RCC 7860 (cell line): Measurements from ENCODE around the gene MRPL48.
"Not testable (repeated sequence)": the region's sequence is repeated elsewhere in the genome, so short reads cannot be mapped to it uniquely, and the experiment has no call there.

Experiments used
- DNase-seq: peaks from one replicate; pipeline ENCODE4 v3.0.0-alpha.2; 2015; ENCODE audit warnings: low spot score
- FAIRE-seq: peaks from 2 replicates; lab custom pipeline; 2012; peaks lifted over from hg19 to GRCh38; lab: Jason Lieb, UNC

The MRPL48 gene

DNA sequence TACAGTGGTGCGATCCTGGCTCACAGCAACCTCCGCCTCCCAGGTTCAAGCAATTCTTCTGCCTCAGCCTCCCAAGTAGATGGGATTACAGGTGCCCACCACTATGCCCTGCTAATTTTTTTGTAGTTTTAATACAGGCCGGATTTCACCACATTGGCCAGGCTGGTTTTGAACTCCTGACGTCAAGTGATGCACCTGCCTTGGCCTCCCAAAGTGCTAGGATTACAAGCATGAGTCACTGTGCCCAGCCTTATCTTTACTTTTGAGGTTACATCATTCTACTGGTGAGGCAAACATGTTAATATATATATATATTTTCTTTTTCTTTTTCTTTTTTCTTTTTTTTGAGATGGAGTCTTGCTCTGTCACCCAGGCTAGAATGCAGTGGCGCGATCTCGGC, 16.9 kb upstream of the MRPL48 start:
- not testable (repeated sequence) for FAIRE-seq, DNase-seq

DNA sequence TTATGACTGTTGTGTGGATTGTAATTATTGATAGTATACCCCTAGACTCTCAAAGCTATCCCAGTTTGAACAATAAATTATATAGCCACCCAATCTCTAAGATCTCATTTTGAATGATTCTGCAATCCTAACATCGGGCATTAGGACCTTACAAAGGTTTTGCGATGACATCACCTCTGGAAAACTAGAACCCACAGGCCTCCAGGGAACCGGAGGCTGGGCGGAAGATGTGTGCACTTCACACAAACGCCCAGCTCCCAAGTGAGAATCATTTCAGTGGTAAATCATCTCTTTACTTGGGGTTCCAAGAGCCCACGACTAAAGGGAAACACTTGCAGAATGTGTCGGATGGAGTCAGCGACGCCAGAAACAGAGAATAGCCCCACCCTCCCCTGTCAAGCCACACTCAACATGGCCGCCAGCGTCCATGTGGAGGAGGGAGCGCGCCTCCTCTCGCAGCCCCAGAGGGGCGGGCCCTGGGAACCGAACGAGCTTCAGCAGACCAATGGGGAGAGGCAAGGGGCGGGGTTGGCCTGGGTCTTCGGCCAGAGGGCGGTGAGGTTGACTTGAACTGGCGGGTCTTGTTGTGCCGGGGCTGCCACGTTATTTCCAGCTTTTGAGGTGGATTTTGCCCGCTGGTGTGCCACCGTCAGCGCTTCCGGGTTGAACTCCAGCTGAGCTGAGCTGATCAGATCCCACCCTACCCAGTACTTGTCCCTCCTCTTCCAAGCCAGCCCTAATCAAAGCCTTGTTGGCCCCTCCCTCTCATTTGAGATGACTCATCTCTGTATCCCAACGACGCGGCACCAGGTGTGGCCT, 8.4 kb upstream of the MRPL48 start:
- peak; percentile 83 for FAIRE-seq
- DNase-seq = peak; percentile 94

DNA sequence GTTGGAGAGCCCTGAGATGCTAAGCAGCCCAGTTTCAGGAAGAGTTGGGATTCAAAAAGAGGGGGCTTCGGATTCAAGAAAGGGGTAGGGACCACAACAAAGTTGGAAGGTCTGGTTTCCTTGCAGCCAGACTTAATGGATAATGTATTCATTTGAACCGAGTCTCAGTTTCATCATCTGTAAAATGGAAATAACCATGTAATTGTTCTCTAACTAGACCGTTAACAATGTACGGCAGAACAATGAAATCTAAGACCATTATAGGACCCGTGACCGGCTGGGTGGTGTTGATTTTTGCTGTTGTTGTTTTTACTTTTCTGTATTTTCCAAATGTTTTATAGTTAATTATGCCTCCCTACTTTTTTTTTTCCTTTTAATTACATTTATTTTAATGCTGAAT, 6.4 kb upstream of the MRPL48 start:
- FAIRE-seq (no peak), DNase-seq (no peak)

DNA sequence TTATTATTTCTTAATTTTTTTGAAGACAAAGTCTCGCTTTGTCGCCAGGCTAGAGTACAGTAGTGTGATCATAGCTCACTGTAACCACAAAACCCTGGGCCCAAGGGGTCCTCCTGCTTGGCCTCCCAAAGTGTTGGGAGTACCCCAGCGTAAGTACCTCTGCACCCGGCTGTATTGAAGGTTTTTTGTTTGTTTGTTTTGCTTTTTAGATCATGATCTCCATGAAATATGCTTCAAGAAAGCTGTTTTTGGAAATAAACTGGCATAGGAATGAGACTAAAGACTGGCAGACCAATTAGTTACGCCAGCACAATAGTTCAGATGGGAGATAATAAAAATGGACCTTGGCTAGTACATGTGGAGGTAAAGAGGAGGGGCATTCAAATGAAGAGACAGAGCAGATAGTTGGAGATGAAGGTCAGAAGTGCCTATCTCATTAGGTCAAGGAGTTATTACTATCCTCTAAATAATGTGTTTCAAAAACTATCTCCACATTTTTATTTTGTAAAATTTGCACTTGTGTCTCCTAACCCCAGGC, 4.1 kb upstream of the MRPL48 start:
- DNase-seq (no peak), FAIRE-seq (no peak)

DNA sequence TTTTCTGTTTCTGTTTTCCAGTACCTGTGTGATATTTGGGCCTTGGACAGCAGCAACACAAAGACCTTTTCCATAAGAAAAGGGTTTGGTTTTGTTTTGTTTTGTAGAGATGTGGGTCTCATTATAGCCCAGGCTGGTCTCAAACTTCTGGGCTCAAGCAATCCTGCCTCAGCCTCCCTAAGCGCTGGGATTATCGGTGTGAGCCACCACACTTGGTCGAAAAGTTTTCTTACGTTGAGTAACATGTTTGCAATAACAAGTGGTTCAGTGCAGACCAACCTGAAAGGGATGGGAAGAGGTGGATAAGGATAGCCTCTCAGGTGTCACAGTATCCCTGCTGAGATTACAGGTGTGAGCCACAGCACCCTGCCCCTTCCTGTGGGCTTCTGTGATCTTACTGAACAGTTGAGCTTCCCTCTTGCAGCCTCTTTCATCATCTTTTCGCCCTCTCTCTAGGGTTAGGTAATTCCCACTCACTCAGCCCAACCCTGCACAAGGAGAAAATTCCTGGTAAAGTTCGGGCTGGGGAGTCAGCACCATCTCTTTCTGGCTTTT, 3.5 kb upstream of the MRPL48 start:
- FAIRE-seq (no peak), DNase-seq (no peak)

DNA sequence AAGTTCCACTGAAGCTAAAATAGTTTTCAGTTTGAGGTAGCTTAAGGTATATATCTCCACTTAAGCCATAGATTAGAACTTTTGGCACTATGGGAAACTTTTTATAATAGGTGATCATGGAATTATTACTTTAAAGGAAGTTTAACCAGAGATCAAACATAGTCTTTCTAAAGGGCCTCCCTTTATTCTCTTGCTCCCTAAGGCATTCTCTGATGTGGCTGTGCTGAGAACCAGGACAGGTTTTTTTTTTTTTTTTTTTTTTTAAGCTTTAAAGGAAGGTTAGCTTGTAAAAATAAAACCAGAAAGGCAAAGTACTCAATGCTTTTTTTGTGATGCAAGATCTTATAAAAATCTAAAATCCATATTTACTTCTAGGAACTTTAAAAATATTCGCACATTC, 2.9 kb upstream of the MRPL48 start:
- DNase-seq = no peak
- no peak for FAIRE-seq

DNA sequence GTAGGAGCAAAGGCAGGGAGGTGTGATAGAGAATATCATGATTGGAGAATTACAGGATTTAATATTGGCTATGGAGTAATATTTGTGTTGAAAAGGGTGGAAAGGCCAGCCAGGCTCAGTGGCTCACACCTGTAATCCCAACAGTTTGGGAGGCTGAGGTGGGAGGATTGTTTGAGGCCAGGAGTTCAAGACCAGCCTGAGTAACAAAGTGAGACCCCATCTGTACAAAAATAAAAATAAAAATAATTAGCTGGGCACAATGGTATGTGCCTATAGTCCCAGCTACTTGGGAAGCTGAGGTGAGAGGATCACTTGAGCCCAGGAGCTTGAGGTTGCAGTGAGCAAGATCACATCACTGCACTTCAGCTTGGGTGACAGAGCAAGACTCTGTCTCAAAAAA, 2.2 kb upstream of the MRPL48 start:
- FAIRE-seq, DNase-seq: not testable (repeated sequence)

DNA sequence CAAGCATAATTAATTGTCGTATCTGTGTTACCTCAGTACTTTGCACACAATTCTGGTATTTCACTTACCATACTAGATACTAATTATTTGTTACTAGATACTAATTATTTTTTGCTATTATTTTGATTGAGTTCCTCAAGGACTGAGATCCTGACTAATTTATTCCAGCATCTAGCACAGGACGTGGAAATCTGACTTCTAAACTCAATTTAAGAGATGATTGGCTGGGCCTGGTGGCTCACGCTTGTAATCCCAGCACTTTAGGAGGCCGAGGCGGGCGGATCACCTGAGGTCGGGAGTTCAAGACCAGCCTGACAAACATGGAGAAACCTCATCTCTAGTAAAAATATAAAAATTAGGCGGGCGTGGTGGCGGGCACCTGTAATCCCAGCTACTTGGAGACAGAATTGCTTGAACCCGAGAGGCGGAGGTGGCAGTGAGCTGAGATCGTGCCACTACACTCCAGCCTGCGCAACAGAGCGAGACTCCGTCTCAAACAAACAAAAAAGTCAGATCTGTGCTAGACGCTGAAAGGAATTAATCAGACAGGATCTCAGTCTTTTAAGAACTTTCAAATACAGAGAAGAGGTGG, 527 bp upstream of the MRPL48 start:
- FAIRE-seq = no peak
- peak; percentile 6 for DNase-seq

DNA sequence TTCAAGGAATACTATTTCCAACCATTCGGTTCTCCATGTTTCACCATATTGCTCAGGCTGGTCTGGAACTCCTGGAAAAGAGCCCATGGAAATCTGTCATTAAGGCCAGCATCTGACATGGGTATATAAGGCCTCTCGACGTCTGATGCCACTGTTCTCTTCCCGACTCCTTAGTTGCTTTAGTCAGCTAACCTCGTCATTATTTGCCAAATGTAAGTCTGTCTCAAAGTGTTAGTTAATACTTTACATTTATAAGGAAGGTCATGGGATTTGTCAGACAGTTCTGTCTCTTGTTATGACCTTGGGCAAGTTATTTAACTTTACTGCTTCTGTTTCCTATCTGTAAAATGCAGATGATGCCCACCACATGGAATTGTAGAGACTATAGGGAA, 1.6 kb downstream of the MRPL48 start:
- FAIRE-seq = no peak
- no peak for DNase-seq

DNA sequence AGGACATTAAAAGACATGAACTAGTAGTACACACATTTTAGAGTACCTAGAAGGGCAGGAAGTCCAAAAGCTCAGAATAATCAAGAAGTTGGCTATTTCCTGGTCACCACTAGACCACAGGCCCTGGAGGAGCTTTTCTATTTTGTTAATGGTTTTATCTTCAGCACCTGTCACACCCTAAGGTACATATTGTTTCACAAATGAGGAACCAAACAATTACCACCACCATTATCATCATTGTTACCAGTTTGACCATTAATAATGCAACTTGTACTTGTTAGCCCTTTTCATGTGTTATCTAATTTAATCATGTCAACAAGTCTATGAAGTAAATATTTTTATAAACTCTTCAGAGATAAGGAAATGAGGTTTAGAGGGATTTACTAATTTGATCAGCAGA, 4.9 kb downstream of the MRPL48 start:
- no peak for DNase-seq
- no peak for FAIRE-seq

DNA sequence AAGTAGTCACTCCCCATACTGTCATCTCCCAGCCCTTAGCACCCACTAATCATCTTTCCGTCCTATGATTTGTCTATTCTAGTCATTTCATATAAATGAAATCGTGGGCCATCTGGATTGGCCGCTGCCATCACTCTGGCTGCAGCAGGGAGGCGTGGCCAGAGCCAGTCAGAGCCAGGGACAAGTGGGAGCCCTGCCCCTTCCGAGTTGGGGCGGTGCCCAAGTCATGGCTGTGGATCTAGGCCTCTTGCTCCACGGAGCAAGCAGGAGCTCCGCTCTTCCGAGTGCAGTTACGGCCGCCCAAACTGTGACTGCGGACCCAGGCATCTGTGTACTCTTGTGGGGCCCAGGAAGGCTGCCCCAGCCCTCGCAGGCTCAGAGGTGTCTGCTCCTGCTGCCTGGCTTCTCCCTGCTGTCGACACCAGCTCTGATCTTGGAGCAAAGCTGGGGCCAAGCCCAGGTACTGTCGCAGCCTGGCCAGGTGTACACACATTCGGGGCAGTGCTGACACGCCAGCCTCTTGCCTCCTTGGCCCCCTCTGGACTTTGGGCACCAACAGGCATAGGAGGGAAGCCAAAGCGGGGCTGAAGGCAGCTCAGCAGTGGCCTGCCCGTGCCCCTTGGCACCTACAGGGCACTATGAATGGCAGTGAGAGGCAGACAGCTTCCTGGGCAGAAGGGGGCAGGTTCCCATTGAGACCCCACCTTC, 8.4 kb downstream of the MRPL48 start:
- no peak for DNase-seq
- FAIRE-seq = no peak

DNA sequence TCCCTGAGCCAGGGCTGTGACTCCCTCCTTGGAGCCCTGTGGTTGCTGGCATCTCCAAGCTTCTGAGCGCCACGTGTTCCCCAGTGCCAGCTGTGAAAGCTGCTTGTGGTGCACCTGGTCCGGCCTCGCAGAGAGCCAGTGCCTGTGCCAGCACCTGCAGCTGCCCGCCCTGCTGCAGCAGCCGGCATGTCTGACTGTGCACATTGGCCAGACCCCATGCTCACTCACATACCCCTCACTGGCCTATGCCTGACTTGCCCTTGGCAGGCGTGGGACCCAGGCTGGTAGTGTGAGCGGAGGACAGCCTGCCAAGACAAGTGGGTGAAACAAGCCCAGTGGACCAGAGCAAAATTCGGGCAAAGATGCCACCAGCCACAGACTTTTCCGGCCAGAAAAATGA, 9.8 kb downstream of the MRPL48 start:
- no peak for DNase-seq
- FAIRE-seq = no peak

DNA sequence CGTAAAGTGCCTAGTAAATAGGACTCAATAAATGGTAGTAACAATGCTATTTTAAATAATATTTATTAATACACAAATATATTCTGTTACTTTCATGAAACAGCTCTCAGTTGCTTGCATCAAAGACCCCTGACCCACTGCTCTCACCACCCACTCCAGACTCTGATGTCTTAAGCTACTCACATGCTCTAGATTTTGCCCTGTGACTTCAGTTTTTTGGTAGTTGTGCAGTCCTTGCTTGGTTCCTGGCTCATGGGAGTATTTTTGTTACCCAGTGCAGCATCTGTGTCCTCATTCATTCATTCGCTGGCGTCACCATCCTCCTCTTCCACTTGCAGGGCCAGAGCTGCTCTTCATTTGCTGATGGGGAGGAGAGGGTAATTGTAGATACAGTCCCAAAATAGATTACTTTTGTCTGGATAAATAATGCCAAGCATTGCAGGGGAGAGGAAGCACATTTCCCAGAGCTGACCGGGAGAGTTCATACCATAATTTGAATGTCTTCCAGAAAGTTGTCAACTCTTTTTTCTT, 12.7 kb downstream of the MRPL48 start:
- FAIRE-seq (no peak), DNase-seq (no peak)

DNA sequence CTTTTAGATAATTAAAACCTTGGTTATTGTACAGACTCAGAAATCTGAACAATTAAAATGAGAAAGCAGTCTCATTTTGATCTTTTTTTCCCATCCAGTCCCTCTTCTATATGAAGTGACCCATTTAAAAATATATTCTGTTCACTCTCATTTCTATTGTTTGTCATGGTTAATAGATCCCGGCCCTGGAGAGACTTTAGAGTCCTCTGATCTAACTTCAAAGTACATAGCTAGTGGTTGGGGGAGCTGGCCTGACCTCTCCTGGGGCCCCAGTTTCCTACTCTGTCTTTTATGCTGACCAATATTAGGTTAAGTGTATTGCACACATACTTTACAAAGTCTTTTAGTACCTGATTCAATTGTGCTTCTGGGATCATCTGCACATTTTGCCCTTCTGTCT, 13.5 kb downstream of the MRPL48 start:
- FAIRE-seq = no peak
- DNase-seq = no peak

DNA sequence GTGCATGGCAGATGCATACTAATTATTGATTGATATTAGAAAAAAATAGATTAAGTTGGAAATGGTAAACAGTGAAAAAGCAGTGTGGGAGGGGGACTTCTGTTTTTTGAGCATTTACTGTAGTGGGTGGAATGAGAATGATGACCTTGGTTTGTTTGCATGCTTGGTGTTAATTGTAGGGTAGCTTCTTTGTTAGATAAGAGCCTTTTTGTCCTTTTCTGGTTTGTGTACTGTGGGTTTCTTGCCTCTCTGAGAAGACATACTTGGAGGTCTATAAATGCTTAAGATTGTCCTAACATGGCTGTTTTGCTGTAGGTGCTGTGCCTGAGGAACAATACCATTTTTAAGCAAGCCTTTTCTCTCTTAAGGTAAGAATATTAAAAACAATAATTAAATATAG, 17.0 kb downstream of the MRPL48 start:
- DNase-seq (no peak), FAIRE-seq (no peak)

DNA sequence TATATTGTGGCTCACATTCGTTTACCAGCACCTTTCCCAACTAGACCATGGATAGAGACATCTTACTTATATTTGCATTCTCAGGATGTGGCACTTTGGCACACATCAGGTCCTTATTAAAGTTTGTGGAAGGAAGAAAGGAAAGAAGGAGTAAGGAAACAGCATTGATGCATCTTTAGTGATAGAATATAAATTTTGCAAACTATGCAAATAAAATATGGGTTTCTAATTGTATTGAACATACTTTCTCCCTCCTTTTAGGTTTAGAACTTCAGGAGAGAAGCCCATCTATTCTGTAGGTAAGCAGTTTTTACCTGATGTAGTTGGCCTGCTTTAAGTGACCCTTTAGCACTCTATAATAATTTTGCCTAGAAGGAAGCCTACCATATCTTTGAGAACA, 20.4 kb downstream of the MRPL48 start:
- DNase-seq (no peak), FAIRE-seq (no peak)

DNA sequence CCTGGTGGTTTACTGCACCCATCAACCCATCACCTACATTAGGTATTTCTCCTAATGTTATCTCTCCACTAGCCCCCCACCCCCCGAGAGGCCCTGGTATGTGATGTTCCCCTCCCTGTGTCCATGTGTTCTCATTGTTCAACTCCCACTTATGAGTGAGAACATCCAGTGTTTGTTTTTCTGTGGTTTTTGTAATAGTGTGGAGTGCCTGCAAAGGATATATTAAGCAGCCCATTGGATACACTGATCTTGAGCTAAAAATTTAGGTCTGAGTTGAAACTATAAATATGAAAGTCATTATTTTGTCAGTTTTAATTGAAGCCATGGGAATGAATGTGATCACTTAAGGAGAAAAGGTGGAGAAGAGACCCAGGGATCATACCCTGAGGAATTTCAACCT, 23.0 kb downstream of the MRPL48 start:
- FAIRE-seq = no peak

DNA sequence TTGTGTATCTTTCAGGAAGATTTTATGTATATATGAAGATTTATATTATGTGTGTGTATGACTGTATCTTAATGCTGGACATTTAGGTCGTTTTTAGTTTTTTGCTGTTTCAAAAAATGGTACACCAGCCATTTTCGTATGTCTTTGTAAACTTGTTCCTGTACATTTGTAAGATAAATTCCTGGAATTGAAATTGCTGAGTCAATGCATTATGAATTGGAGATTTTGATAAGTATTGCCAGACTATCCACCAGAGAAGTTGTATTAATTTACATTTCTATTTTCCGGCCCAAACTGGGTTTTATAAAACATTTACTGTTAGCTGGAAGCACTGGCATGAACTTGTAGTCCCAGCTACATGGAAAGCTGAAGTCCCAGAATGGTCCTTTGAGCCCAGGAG, 24.6 kb downstream of the MRPL48 start:
- FAIRE-seq (no peak), DNase-seq (no peak)

More for the DNA sequence above, 23.0 kb downstream of the MRPL48 start:
- DNase-seq = no peak

DNA sequence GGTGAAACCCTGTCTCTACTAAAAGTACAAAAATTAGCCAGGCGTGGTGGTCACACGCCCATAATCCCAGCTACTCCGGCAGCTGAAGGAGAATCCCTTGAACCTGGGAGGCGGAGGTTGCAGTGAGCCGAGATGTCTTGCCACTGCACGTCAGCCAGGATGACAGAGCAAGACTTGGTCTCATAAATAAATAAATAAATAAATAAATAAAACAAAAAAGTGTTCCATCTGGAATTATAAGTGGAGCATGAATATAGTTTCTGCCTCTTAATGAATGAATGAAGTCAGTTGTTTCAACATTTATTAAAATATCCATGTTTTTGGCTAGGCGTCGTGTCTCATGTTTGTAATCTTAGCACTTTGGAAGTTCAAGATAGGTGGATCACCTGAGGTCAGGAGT, 27.1 kb downstream of the MRPL48 start:
- FAIRE-seq (no peak), DNase-seq (no peak)

DNA sequence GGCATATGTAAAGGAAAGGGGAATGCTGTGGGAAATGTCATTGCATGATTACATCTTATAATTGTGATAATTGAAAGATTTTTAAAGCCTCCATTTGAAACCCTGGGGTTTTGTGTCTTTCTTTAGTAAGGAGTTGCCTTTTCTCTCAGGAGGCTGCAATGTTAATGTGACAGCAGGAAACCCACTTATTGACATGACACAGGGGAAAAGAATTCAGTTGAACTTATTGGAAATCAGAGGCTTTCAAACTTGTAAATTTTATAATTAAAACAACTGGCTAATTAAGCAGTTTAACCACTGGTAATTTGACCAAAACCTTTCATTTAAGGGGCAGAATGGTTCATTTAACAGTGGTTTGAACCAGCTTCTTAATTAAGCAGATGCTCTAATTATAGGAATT, 31.2 kb downstream of the MRPL48 start:
- DNase-seq (no peak), FAIRE-seq (no peak)

DNA sequence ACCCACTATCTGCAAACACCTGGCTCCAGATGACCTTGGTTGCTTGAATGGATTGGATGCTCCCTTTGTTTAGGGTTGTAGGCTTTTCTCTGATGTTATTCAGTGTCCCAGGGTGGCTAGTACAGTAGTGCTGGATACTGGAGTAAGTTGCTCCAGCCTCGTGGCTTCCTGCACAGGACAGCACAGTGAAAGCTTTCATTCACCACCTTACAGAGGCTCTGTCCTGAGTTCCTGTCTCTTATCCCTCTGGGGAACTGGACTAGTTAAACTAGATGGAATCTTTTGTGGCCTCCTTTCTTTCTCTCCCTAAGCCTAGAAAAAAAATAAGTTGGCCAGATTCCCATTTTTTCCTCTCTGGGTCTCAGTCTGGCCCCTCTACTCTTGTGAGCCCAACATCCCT, 42.6 kb downstream of the MRPL48 start:
- DNase-seq (no peak), FAIRE-seq (no peak)
